ENCODE results near the gene HSF5. TPM values are rescaled to one million over a fixed set of nuclear protein-coding genes. Genes with fewer than 3 reads are reported as not detected.
A peak's percentile ranks its signal among the peaks of the same experiment; 100 is the strongest.

The HSF5 gene
- total and polyA plus RNA-seq, 2 of the 4 experiments (the other 2 are of a cell fraction), result not detected

- H3K18ac ChIP-seq (ENCODE audit: low read depth, low read length), result no peak overlapping the region
- in situ Hi-C loops (cut with MboI; ENCODE audit: low sequenced_read_pairs), result loop anchor here (10.0 kb wide), 1 partner anchor 120 kb away; no protein-coding TSS in a partner anchor
- POLR2A ChIA-PET (ENCODE audit: unreplicated experiment), result no interaction called here
- no peak overlapping the region for H2AK5ac ChIP-seq (ENCODE audit: low read depth, low read length)
- no peak overlapping the region for H3K56ac ChIP-seq (ENCODE audit: extremely low read depth, insufficient read depth, low read length)
- H3K36me3 ChIP-seq (ENCODE audit: control insufficient read depth, insufficient read depth, low read length), result peaks cover 14% of the 10 kb centered on the region; the same call in 1 of the 2 replicates
- no peaks in the 10 kb centered on the region for H3K9me3 ChIP-seq (ENCODE audit: control insufficient read depth, insufficient read depth, low read length)
- H2AK9ac ChIP-seq (replicated peaks; ENCODE audit: low read depth, low read length, poor library complexity), result no peak overlapping the region
- CTCF ChIA-PET, result no interaction called here
- intact Hi-C loops (cut with micrococcal nuclease), result loop anchor here (5.0 to 10.0 kb wide), 2 partner anchors 163 to 270 kb away; partner anchors contain the start of gene SUPT4H1
- H3K4ac ChIP-seq (ENCODE audit: low read depth, low read length), result no peak overlapping the region
- no peak overlapping the region for H4K91ac ChIP-seq (ENCODE audit: insufficient read depth, low read depth, low read length)
- no peak overlapping the region for H2BK5ac ChIP-seq (ENCODE audit: low read depth, low read length, poor library complexity, severe bottlenecking)
- no peaks in the 10 kb centered on the region for H3K27me3 ChIP-seq (ENCODE audit: control insufficient read depth, insufficient read depth, low read length)
- peaks cover 12% of the 10 kb centered on the region; the same call in 1 of the 2 replicates for H3K4me1 ChIP-seq (ENCODE audit: control insufficient read depth, insufficient read depth, low read length)
- no peak overlapping the region for H3K27ac ChIP-seq (ENCODE audit: insufficient read depth, low read length)
- H3K4me3 ChIP-seq (ENCODE audit: insufficient read depth, low read depth, low read length), result no peak overlapping the region
- no TSS peak for BruUV-seq (replicated peaks)
- no peak for DNase-seq
- no peak overlapping the region for H2BK120ac ChIP-seq (ENCODE audit: low read depth, low read length)
- peaks cover 15% of the 10 kb centered on the region; the same call in 1 of the 2 replicates for H3K9me1 ChIP-seq (ENCODE audit: insufficient read depth, low read length)
- H3K79me1 ChIP-seq (ENCODE audit: low read depth in 1 of 2, low read length in 2 of 2), result peaks cover 5 to 51% of the 10 kb centered on the region in 2 experiments; a peak in 3 of 4 replicates
- dilution Hi-C loops (cut with HindIII; ENCODE audit: low sequenced_read_pairs, unreplicated experiment), result no loop called here
- H4K20me1 ChIP-seq (ENCODE audit: insufficient read depth, low read length), result peaks cover 4% of the 10 kb centered on the region; the same call in 1 of the 2 replicates
- peak overlapping the region in 1 of 2 experiments; percentile 33; a peak in 1 of 4 replicates for H4K8ac ChIP-seq (ENCODE audit: low read depth in 2 of 2, low read length in 2 of 2)
- H3K23ac ChIP-seq (ENCODE audit: low read depth, low read length), result no peak overlapping the region
- H4K5ac ChIP-seq (ENCODE audit: low read depth, low read length), result no peak overlapping the region
- ATAC-seq (ENCODE audit: low read depth), result no peak
- H3K4me2 ChIP-seq (ENCODE audit: low read depth, low read length), result no peak overlapping the region
- H3K9ac ChIP-seq (ENCODE audit: low read depth, low read length), result no peak overlapping the region
- WGBS, 2 experiments (ENCODE audit: extremely low coverage in 2 of 2, insufficient read length in 1 of 2), result no CpG with 5 or more reads among the region's 2 CpGs
- no peak overlapping the region for H2BK20ac ChIP-seq (ENCODE audit: low read depth, low read length)
- no peak overlapping the region for H3K14ac ChIP-seq (replicated peaks; ENCODE audit: low read depth, low read length)
- no peak overlapping the region for H2AFZ ChIP-seq (replicated peaks; ENCODE audit: low read length, poor library complexity)
- no peak overlapping the region for H2BK15ac ChIP-seq (ENCODE audit: low read depth, low read length)
- TF ChIP-seq MAFK (IDR thresholded peaks at IDR 0.05; ENCODE audit: low read depth, low read length), result no peak
- TF ChIP-seq MAZ (IDR thresholded peaks at IDR 0.05; ENCODE audit: borderline replicate concordance, low read depth, low read length), result no peak
- TF ChIP-seq RFX5 (IDR thresholded peaks at IDR 0.05; ENCODE audit: low read depth, low read length), result no peak
- no peak for TF ChIP-seq CTCF (conservative IDR thresholded peaks at IDR 0.05; ENCODE audit: low read depth, low read length)
- TF ChIP-seq USF2 (IDR thresholded peaks at IDR 0.05; ENCODE audit: low read depth, low read length), result no peak
- TF ChIP-seq ELK1 (IDR thresholded peaks at IDR 0.05; ENCODE audit: borderline replicate concordance, low read depth, low read length), result no peak
- no peak for TF ChIP-seq RAD21 (IDR thresholded peaks at IDR 0.05; ENCODE audit: low read length)
These were observed 27.1 kb upstream of the HSF5 start for GRCh38 chr17:58515286-58515685.

Measured in IMR-90 (cell line).